ENCODE measurements around the gene USP3.

USP3 gene

GRCh38 chr15:63595688-63596087 lies 91.3 kb downstream of the USP3 start:
- H3K27ac ChIP-seq (ENCODE audit: low read depth, low read length): no peak overlapping the region
- no peaks in the 10 kb centered on the region for H3K27me3 ChIP-seq (ENCODE audit: low read length)
- H4K20me1 ChIP-seq (ENCODE audit: low read depth, low read length): no peaks in the 10 kb centered on the region
- TF ChIP-seq CTCF (IDR thresholded peaks at IDR 0.05; ENCODE audit: insufficient read depth, low read length, poor library complexity, severe bottlenecking): no peak
- no peak for TF ChIP-seq EZH2phosphoT487 (conservative IDR thresholded peaks at IDR 0.05; ENCODE audit: low read length)
- H3K4me2 ChIP-seq (ENCODE audit: low read depth, low read length, poor library complexity, severe bottlenecking): no peak overlapping the region
- H3K9ac ChIP-seq (ENCODE audit: low read length): no peak overlapping the region
- H3F3A ChIP-seq (ENCODE audit: insufficient read depth): peaks cover 22% of the 10 kb centered on the region
- H2AFZ ChIP-seq (ENCODE audit: low read depth, low read length, severe bottlenecking): no peak overlapping the region
- no peaks in the 10 kb centered on the region for H3K79me2 ChIP-seq (ENCODE audit: insufficient read depth, low read length)
- no peak overlapping the region for H3K4me3 ChIP-seq (ENCODE audit: insufficient read depth, low read length, poor library complexity, severe bottlenecking)
- H3K9me2 ChIP-seq (replicated peaks; ENCODE audit: insufficient read depth, low read length): no peaks in the 10 kb centered on the region
- H3K36me3 ChIP-seq (ENCODE audit: low read length): no peaks in the 10 kb centered on the region
- no peaks in the 10 kb centered on the region for H3K9me3 ChIP-seq (ENCODE audit: insufficient read depth, low read length)

GRCh38 chr15:63596676-63597037 lies 92.3 kb downstream of the USP3 start:
- Histone ChIP-seq H3K9ac (ENCODE audit: low read length) (no peak overlapping the region), H3K4me2 (ENCODE audit: low read depth, low read length, poor library complexity, severe bottlenecking) (no peak overlapping the region), H3K36me3 (ENCODE audit: low read length) (no peaks in the 10 kb centered on the region), H3K27me3 (ENCODE audit: low read length) (no peaks in the 10 kb centered on the region), H3K9me2 (replicated peaks; ENCODE audit: insufficient read depth, low read length) (no peaks in the 10 kb centered on the region), H3F3A (ENCODE audit: insufficient read depth) (peaks cover 22% of the 10 kb centered on the region), H3K79me2 (ENCODE audit: insufficient read depth, low read length) (no peaks in the 10 kb centered on the region), H3K9me3 (ENCODE audit: insufficient read depth, low read length) (no peaks in the 10 kb centered on the region), H3K4me3 (ENCODE audit: insufficient read depth, low read length, poor library complexity, severe bottlenecking) (no peak overlapping the region), H2AFZ (ENCODE audit: low read depth, low read length, severe bottlenecking) (no peak overlapping the region), H4K20me1 (ENCODE audit: low read depth, low read length) (no peaks in the 10 kb centered on the region), H3K27ac (ENCODE audit: low read depth, low read length) (no peak overlapping the region)
- TF ChIP-seq EZH2phosphoT487 (conservative IDR thresholded peaks at IDR 0.05; ENCODE audit: low read length) (no peak), CTCF (IDR thresholded peaks at IDR 0.05; ENCODE audit: insufficient read depth, low read length, poor library complexity, severe bottlenecking) (no peak)

GRCh38 chr15:63597038-63597790 lies 92.8 kb downstream of the USP3 start, which contains the start of gene FBXL22:
TSS of gene FBXL22 (plus strand) at chr15:63597387. CDS start at chr15:63597393, 6 bp downstream.
- Histone ChIP-seq H3K9ac (ENCODE audit: low read length) (no peak within 1 kb of the TSS), H3K36me3 (ENCODE audit: low read length) (no peaks in the 10 kb centered on the region), H4K20me1 (ENCODE audit: low read depth, low read length) (no peaks in the 10 kb centered on the region), H3K9me3 (ENCODE audit: insufficient read depth, low read length) (no peaks in the 10 kb centered on the region), H2AFZ (ENCODE audit: low read depth, low read length, severe bottlenecking) (no peak within 1 kb of the TSS), H3K4me3 (ENCODE audit: insufficient read depth, low read length, poor library complexity, severe bottlenecking) (no peak within 1 kb of the TSS), H3K79me2 (ENCODE audit: insufficient read depth, low read length) (no peaks in the 10 kb centered on the region), H3F3A (ENCODE audit: insufficient read depth) (peaks cover 22% of the 10 kb centered on the region), H3K9me2 (replicated peaks; ENCODE audit: insufficient read depth, low read length) (no peaks in the 10 kb centered on the region), H3K27ac (ENCODE audit: low read depth, low read length) (no peak within 1 kb of the TSS), H3K27me3 (ENCODE audit: low read length) (no peaks in the 10 kb centered on the region), H3K4me2 (ENCODE audit: low read depth, low read length, poor library complexity, severe bottlenecking) (no peak within 1 kb of the TSS)
- TF ChIP-seq EZH2phosphoT487 (conservative IDR thresholded peaks at IDR 0.05; ENCODE audit: low read length) (no peak), CTCF (IDR thresholded peaks at IDR 0.05; ENCODE audit: insufficient read depth, low read length, poor library complexity, severe bottlenecking) (no peak)
